Measurements from ENCODE around the gene TMEM40.
"Not testable (repeated sequence)": the region's sequence is repeated elsewhere in the genome, so short reads cannot be mapped to it uniquely, and the experiment has no call there.

TMEM40 gene

DNA sequence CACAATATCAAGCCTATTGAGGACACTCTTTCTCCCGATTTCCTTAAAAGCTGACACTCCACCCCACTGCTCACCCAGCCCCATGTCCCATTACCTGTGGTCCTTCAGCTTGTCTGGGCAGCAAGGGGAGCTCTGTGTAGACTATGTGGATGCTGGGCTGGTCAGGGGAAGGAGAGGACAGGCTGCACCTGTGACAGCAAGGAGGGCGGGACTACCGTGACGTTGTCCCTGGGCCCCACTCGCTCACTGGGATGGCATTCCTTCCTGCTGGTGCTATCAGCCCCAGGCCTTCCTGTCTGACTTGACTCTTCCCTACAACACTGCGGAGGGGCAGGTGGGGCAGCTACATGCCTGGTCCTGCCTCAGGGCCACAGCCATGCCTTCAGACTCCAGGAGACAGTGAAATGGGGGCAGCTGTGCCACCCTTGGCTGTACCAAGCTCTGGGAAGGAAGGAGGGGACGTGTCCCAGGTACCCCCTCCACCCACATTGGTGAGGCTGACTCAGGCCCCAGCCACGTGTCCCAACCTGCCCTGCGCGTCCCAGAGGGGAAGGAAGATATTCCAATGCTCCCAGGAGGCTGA, at the start of gene TMEM40:
Gene TMEM40, minus strand, starts transcription at position 163 of the 583 bp plus-strand sequence. CDS start 9,427 bp downstream, outside the sequence.
- DNase-seq (ENCODE audit: low spot score): no peak

- no peak for DNase-seq (ENCODE audit: low spot score)
Measured at GRCh38 chr3:12808587-12808986, 49.5 kb upstream of the TMEM40 start.

DNA sequence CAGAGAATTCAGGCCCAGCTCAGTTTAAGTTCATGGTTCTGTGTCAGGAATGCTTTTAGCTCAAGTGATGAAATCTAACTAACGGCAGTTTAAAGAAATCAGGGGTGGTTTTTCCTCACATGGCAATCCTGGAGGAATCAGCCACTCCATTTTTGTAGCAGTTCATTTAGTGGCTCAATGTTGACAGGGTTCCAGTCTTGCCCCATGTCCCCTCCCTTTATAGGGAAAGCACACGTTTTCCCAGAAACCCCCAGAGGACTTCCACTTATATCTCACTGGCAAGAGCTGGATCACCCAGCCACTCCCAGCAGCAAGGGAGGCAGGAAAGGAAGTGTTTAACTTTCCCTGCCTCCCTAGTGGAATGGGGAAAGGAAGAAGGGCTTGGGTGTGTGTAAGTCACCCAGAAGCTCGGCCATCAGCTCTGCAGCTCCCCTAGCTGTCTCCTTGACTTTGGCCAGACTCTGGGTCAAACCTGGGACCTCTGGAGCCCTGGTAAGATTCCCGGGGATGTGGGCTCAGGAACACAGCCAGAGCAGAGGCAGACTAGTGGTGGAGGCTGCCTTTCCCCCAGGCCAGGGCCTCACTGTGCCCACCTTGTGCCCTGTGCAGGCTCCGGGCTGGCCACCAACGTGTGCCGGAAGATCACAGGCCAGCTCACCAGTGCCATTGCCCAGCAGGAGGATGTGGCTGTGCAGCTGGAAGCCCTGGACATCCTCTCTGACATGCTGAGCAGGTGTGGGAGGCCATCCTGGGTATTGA, 48.7 kb upstream of the TMEM40 start:
- DNase-seq (ENCODE audit: low spot score): no peak

DNA sequence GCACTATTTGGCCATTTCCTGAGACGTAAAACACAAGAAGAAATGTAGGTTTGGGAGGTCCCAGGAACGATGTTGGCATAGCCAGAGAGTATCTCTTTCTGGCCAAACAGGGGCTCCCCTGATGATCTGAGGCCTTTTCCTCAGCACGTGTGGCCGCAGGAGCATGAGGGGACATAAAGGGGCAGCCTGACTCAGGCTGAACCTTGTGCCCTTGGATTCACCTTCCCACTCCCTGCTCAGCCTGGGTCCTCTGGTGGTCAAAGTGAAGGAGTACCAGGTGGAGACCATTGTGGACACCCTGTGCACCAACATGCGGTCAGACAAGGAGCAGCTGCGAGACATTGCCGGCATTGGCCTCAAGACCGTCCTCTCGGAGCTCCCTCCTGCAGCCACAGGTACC, 48.0 kb upstream of the TMEM40 start:
- DNase-seq (ENCODE audit: low spot score): no peak

- DNase-seq (ENCODE audit: low spot score): no peak
Measured at GRCh38 chr3:12803371-12803770, 44.3 kb upstream of the TMEM40 start.

DNA sequence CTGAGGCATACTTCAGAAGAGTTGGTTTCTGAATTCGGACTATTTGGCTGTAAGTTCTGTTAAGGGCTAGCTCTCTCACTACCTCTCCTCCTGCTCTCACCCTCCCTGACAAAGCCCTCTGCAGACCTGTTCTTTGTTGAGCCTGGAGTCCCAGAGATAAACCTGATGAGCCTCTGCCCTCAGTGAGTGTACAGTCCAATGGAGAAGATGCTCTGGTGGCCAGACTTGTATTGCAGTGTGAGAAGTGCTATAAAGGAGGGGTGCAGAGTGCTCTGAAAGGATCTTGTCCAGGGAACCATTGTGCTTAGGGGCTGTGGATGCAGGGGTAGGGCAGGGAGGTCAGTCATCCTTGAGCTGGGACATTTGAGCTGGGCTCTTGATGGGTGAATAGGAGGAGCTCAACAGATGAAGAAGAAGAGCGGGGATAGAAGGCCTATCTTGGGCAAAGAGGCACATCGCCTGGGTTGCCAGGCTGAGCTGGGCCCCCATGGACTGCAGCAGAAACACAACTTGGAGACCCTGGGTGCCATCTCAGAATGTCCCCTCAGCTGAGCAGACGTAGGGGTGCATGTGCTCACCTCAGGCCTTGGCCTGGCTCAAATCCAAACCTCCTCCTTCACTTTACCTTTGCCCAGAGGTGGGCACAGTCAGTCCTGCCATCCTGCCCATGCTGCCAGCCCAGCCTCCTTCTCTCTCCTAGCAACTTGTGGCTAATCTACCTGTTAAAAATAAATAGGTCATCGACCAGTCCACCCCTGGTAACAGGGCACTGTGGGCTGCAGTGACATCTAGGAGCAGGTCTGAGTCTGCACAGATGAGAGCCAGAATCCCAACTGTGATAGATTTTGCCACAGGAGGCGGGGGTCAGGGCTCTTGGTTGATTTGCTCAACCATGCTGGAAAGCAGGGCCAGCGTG, 40.7 kb upstream of the TMEM40 start:
- no peak for DNase-seq (ENCODE audit: low spot score)

DNA sequence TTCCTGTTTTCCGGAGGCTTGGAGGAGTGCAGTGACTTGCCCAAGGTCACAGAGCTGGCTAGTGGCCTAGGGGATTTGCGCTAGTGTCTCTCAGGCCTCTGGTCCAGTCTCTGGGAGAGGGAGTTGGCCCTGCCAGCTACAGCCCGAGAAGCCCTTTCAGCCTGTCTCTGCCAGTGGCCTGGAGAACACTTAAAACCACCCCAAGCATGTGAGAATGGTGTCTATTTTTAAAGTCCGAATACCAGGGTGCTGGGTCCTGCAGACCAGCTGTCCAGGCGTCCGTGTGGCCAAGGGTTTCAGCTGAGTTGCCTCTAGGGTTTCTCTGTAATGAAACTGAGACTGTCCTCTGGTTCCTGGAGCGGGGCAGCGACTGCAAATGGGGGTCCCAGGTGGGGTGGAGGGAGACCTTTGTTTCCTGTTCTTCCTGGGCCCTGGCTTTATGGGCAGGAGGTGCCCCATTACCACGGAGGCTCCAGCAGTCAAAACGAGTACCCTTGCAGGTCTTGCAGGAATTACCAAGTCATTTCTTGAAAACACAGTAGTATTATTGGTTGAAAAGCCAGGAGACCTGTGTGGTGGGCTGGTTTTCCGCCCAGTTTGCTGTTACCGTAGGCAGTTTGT, 39.6 kb upstream of the TMEM40 start:
- no peak for DNase-seq (ENCODE audit: low spot score)

DNA sequence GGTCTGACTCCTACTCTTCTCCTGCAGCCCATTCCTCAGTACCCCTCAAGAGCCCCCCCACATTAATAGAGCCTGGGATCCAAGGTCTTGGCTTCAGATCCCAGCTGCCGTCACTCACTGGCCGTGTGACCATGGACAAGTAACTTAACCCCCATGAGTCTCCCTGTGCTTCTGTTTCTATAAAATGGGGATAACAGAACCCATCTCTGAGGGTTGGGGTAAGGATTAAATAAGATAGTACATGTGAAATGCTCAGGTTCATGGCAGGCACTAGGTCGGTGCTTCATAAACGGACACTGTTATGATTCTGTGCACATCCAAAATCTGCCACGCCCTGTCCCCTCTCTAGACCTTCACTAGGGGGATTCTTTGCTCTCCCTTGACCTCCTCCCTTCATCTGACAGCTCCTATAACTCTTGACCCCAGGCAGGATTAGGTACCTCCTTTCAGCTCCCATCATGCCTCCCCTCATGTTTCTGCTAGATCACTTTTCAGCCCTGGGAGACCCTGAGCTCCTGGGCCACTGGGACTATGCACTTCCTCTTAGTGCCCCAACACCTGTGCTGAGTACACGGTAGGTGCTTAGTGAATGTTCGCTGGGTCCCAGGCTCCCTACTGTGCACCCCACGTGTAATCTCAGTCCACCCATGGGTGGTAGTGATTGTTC, 39.0 kb upstream of the TMEM40 start:
- DNase-seq (ENCODE audit: low spot score): no peak

GRCh38 chr3:12797124-12797891, 38.2 kb upstream of the TMEM40 start:
- DNase-seq (ENCODE audit: low spot score): no peak

- peak; percentile 69 for DNase-seq (ENCODE audit: low spot score)
Measured at GRCh38 chr3:12796171-12797123, 37.4 kb upstream of the TMEM40 start, which contains the start of gene CAND2. TSS of gene CAND2 (plus strand) at chr3:12796680. CDS start at chr3:12796721, 41 bp downstream.

- DNase-seq (ENCODE audit: low spot score): no peak
Measured at GRCh38 chr3:12793701-12794100, 34.6 kb upstream of the TMEM40 start.

DNA sequence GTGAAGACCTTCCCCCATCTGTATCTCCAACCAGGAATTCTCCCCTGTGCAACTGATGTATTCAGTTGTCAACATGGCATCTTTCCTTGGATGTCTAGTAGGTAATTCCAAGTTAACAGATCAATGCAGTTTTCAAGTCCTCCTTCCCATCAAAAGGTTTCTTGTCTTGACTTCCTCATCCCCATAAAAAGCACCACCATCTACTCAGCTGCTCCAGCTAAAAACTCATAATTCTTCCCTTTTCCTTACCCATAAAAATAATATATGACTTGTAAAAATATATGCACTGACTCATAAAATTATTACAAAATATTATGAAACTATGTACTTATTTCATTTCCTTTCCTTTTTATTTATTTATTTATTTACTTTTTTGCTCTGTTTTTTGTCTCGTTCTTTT, 32.4 kb upstream of the TMEM40 start:
- no peak for DNase-seq (ENCODE audit: low spot score)

- DNase-seq (ENCODE audit: low spot score): not testable (repeated sequence)
Measured at GRCh38 chr3:12787967-12788690, 29.1 kb upstream of the TMEM40 start.

GRCh38 chr3:12787346-12787745, 28.3 kb upstream of the TMEM40 start:
- DNase-seq (ENCODE audit: low spot score): peak; percentile 66

DNA sequence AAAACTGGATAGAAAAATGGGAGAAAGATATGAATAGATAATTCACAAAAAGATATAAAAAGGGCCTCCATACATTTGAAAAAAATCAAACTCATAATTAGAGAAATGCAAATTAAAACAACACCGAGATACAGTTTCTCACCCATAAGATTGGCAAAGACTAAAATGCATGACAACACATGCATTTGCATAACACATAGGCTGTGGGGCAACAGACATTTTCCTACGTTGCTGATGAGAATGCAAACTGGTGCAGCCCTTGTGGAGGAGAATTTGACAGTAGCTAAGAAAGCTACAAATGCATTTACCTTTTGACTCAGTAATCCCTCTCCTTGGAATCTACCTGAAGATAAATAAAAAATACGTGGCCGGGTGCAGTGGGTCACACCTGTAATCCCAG, 26.0 kb upstream of the TMEM40 start:
- no peak for DNase-seq (ENCODE audit: low spot score)

DNA sequence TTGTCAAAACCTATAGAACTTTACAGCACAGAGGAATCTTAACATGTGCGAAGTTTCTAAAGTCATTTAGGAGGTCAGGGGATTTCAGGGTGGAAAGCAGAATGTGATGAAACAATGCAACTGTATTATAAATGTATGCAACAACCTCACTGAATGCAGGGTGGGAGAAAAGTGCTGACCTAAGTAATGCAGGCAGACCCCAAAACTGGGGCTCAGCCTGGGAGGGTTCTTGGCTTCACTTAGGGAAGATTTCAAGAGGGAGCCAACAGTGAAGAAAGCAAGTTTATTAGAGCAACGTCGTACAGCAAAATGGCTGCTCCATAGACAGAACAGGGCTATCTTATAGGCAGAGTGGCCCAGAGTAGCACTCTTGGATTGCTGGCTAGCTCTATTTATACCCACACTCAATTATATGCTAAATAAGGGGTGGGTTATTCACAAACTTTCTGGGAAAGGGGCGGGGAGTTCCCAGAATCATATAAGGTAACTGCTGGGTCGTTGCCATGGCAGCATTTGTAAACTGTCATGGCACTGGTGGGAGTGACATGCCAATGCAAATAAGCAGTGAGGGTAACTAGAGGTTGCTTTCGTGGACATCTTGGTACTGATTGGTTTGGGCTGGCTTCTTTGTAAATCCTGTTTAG, 23.2 kb upstream of the TMEM40 start:
- DNase-seq (ENCODE audit: low spot score): no peak

- DNase-seq (ENCODE audit: low spot score): no peak
Measured at GRCh38 chr3:12780751-12781150, 21.7 kb upstream of the TMEM40 start.

- DNase-seq (ENCODE audit: low spot score): no peak
Measured at GRCh38 chr3:12777171-12777570, 18.1 kb upstream of the TMEM40 start.

Data from Ammon's horn (tissue), 1 donor.